ENCODE results near the gene SIPA1L3. TPM values are rescaled to one million over a fixed set of nuclear protein-coding genes. Genes with fewer than 3 reads are reported as not detected.
A peak's percentile ranks its signal among the peaks of the same experiment; 100 is the strongest.

SIPA1L3 gene
- total RNA-seq, 1 experiment from 2014 or later = 36.0 TPM

- Mint-ChIP-seq H3K4me1 (ENCODE audit: insufficient read depth, unreplicated experiment) (peaks cover 18% of the 10 kb centered on the region), H3K9me3 (ENCODE audit: unreplicated experiment) (no peaks in the 10 kb centered on the region), H3K36me3 (ENCODE audit: insufficient read depth, unreplicated experiment) (peaks cover 18% of the 10 kb centered on the region), H3K27ac (ENCODE audit: low read depth, unreplicated experiment) (peak overlapping the region; percentile 73), H3K4me3 (ENCODE audit: unreplicated experiment) (no peak overlapping the region), H3K27me3 (ENCODE audit: insufficient read depth, unreplicated experiment) (no peaks in the 10 kb centered on the region)
- DNase-seq (ENCODE audit: unreplicated experiment) = no peak
- no TSS peak for BruUV-seq (replicated peaks)
- POLR2A ChIA-PET = no interaction called here
- no peak for TF ChIP-seq CTCF (IDR thresholded peaks at IDR 0.05; ENCODE audit: unreplicated experiment)
- intact Hi-C loops (cut with micrococcal nuclease) = no loop called here
- CTCF ChIA-PET = no interaction called here
Observed at GRCh38 chr19:38210458-38210987, 303.5 kb downstream of the SIPA1L3 start.

- Mint-ChIP-seq H3K4me3 (ENCODE audit: unreplicated experiment) (no peak overlapping the region), H3K36me3 (ENCODE audit: insufficient read depth, unreplicated experiment) (peaks cover 18% of the 10 kb centered on the region), H3K9me3 (ENCODE audit: unreplicated experiment) (no peaks in the 10 kb centered on the region), H3K27me3 (ENCODE audit: insufficient read depth, unreplicated experiment) (no peaks in the 10 kb centered on the region), H3K4me1 (ENCODE audit: insufficient read depth, unreplicated experiment) (peaks cover 18% of the 10 kb centered on the region), H3K27ac (ENCODE audit: low read depth, unreplicated experiment) (peak overlapping the region; percentile 73)
- TF ChIP-seq CTCF (IDR thresholded peaks at IDR 0.05; ENCODE audit: unreplicated experiment) = no peak
- no TSS peak for BruUV-seq (replicated peaks)
- ChIA-PET POLR2A (no interaction called here), CTCF (no interaction called here)
- no peak for DNase-seq (ENCODE audit: unreplicated experiment)
- intact Hi-C loops (cut with micrococcal nuclease) = no loop called here
Observed at GRCh38 chr19:38211151-38211591, 304.2 kb downstream of the SIPA1L3 start.

- H3K9me3 Mint-ChIP-seq (ENCODE audit: unreplicated experiment) = no peaks in the 10 kb centered on the region
- CTCF ChIA-PET = interaction anchor here (0.5 to 1.7 kb wide), 2 partner anchors 14 to 124 kb away, joined by 3 to 8 read pairs; partner anchors contain the start of gene CATSPERG
Observed at GRCh38 chr19:38211766-38212165, 304.8 kb downstream of the SIPA1L3 start.

GRCh38 chr19:38213469-38213868 is 306.5 kb downstream of the SIPA1L3 start:
- Mint-ChIP-seq H3K27me3 (ENCODE audit: insufficient read depth, unreplicated experiment) (no peaks in the 10 kb centered on the region), H3K27ac (ENCODE audit: low read depth, unreplicated experiment) (no peak overlapping the region), H3K36me3 (ENCODE audit: insufficient read depth, unreplicated experiment) (peaks cover 5% of the 10 kb centered on the region), H3K4me3 (ENCODE audit: unreplicated experiment) (no peak overlapping the region), H3K9me3 (ENCODE audit: unreplicated experiment) (no peaks in the 10 kb centered on the region), H3K4me1 (ENCODE audit: insufficient read depth, unreplicated experiment) (peaks cover 18% of the 10 kb centered on the region)
- intact Hi-C loops (cut with micrococcal nuclease) = no loop called here
- no peak for TF ChIP-seq CTCF (IDR thresholded peaks at IDR 0.05; ENCODE audit: unreplicated experiment)
- BruUV-seq (replicated peaks) = no TSS peak
- CTCF ChIA-PET = interaction anchor here (1.7 kb wide), 1 partner anchor 12 kb away, joined by 8 read pairs; no protein-coding TSS in a partner anchor
- no peak for DNase-seq (ENCODE audit: unreplicated experiment)
- POLR2A ChIA-PET = no interaction called here

More at GRCh38 chr19:38211766-38212165, 304.8 kb downstream of the SIPA1L3 start:
- Mint-ChIP-seq H3K4me3 (ENCODE audit: unreplicated experiment) (no peak overlapping the region), H3K36me3 (ENCODE audit: insufficient read depth, unreplicated experiment) (peaks cover 12% of the 10 kb centered on the region), H3K27me3 (ENCODE audit: insufficient read depth, unreplicated experiment) (no peaks in the 10 kb centered on the region), H3K27ac (ENCODE audit: low read depth, unreplicated experiment) (no peak overlapping the region), H3K4me1 (ENCODE audit: insufficient read depth, unreplicated experiment) (peaks cover 18% of the 10 kb centered on the region)
- no peak for TF ChIP-seq CTCF (IDR thresholded peaks at IDR 0.05; ENCODE audit: unreplicated experiment)
- POLR2A ChIA-PET = no interaction called here
- intact Hi-C loops (cut with micrococcal nuclease) = no loop called here
- DNase-seq (ENCODE audit: unreplicated experiment) = no peak
- no TSS peak for BruUV-seq (replicated peaks)
